Adipocyte (in vitro differentiated cells): Measurements from ENCODE around the gene STK4.

ENCODE experiments used
- DNase-seq: peaks from one replicate; pipeline ENCODE4 v3.0.0-alpha.2; 2015; ENCODE audit warnings: low read depth
- H3K27me3 ChIP-seq: replicated peaks from 2 replicates; pipeline ENCODE4 v1.7.0; 2013; ENCODE audit warnings: mild to moderate bottlenecking, low read length, moderate library complexity; ENCODE audit not compliant: control insufficient read depth, insufficient read depth
- H3K36me3 ChIP-seq: 2 replicates; pipeline ENCODE4 v1.7.0; 2013; ENCODE audit warnings: low read length, mild to moderate bottlenecking, moderate library complexity; ENCODE audit not compliant: control insufficient read depth, insufficient read depth, severe bottlenecking
- H3K4me1 ChIP-seq: 2 replicates; pipeline ENCODE4 v1.7.0; 2013; ENCODE audit warnings: mild to moderate bottlenecking, low read length, moderate library complexity; ENCODE audit not compliant: control insufficient read depth, insufficient read depth
- H3K4me3 ChIP-seq: 2 replicates; pipeline ENCODE4 v1.7.0; 2013; ENCODE audit warnings: mild to moderate bottlenecking, low read length, moderate library complexity
- H3K9ac ChIP-seq: 2 replicates; pipeline ENCODE4 v1.7.0; 2013; ENCODE audit warnings: mild to moderate bottlenecking, low read length, moderate library complexity
- H3K9me3 ChIP-seq: 2 replicates; pipeline ENCODE4 v1.7.0; 2013; ENCODE audit warnings: mild to moderate bottlenecking, low read length, moderate library complexity; ENCODE audit not compliant: control insufficient read depth

Gene STK4

GRCh38 chr20:44966030-44966961 lies at the start of gene STK4:
Gene STK4 (plus strand): TSS chr20:44966512. CDS start chr20:44966569, 57 bp downstream.
- DNase-seq = peak; percentile 97

GRCh38 chr20:44916586-44916985 lies 49.7 kb upstream of the STK4 start:
- DNase-seq = no peak
- H3K36me3 ChIP-seq = peaks cover 26% of the 10 kb centered on the region
- H3K4me1 ChIP-seq = peaks cover 3% of the 10 kb centered on the region
- H3K9me3 ChIP-seq = no peaks in the 10 kb centered on the region
- no peak overlapping the region for H3K4me3 ChIP-seq
- H3K27me3 ChIP-seq = no peaks in the 10 kb centered on the region
- H3K9ac ChIP-seq = no peak overlapping the region

More at GRCh38 chr20:44966030-44966961, at the start of gene STK4:
- H3K27me3 ChIP-seq = no peaks in the 10 kb centered on the region
- H3K4me3 ChIP-seq = peak within 1 kb of the TSS; percentile 100
- H3K9me3 ChIP-seq = no peaks in the 10 kb centered on the region
- H3K36me3 ChIP-seq = no peaks in the 10 kb centered on the region
- H3K4me1 ChIP-seq = peaks cover 10% of the 10 kb centered on the region
- peak within 1 kb of the TSS; percentile 94 for H3K9ac ChIP-seq

- Histone ChIP-seq H3K36me3 (peaks cover 26% of the 10 kb centered on the region), H3K4me1 (peaks cover 3% of the 10 kb centered on the region), H3K9ac (no peak overlapping the region)
Observed at GRCh38 chr20:44917399-44917798, 48.9 kb upstream of the STK4 start.

DNA sequence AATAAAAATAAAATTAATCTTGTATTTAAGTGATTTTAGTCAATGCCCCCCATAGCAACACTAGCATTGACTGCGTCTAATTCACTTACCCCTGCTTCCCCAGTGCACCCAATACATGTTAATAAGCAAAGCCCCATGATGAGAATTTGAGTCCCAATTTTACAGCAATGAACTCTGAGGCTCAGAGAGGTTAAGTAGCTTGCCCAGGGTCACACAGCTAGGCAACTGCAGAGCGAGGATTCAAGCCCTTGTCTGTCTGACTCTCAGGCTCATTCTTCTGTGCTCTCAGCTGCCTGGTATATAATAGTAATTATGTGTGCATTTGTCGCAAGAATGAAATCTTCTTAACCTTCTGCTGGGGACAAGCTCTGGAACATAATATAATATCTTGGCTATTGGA lies 48.0 kb upstream of the STK4 start:
- H3K9ac ChIP-seq = no peak overlapping the region
- H3K4me1 ChIP-seq = peaks cover 3% of the 10 kb centered on the region
- no peak overlapping the region for H3K4me3 ChIP-seq
- H3K9me3 ChIP-seq = no peaks in the 10 kb centered on the region
- H3K27me3 ChIP-seq = no peaks in the 10 kb centered on the region
- peaks cover 16% of the 10 kb centered on the region for H3K36me3 ChIP-seq
- no peak for DNase-seq

More at GRCh38 chr20:44917399-44917798, 48.9 kb upstream of the STK4 start:
- no peaks in the 10 kb centered on the region for H3K9me3 ChIP-seq
- no peak overlapping the region for H3K4me3 ChIP-seq
- DNase-seq = no peak
- H3K27me3 ChIP-seq = no peaks in the 10 kb centered on the region

DNA sequence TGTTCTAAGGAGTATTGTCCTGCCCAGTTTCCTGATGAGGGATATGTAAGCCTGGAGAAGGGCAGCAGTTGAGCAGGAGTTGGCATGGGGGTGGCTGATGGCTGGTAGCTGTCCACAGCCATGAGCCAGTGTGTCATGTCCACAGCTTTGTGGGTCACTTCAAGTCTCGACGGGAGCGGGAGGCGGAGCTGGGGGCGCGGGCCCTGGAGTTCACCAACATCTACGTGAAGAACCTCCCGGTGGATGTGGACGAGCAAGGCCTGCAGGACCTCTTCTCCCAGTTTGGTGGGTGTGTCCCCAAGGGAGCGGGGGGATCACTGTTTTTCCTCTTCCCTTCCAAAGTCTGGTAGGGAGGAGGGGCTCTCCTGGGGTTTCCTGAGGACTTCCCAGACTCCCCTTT lies 47.6 kb upstream of the STK4 start:
- Histone ChIP-seq H3K9me3 (no peaks in the 10 kb centered on the region), H3K4me3 (no peak overlapping the region), H3K27me3 (no peaks in the 10 kb centered on the region), H3K9ac (no peak overlapping the region), H3K4me1 (peaks cover 3% of the 10 kb centered on the region), H3K36me3 (peaks cover 15% of the 10 kb centered on the region)
- DNase-seq = no peak

DNA sequence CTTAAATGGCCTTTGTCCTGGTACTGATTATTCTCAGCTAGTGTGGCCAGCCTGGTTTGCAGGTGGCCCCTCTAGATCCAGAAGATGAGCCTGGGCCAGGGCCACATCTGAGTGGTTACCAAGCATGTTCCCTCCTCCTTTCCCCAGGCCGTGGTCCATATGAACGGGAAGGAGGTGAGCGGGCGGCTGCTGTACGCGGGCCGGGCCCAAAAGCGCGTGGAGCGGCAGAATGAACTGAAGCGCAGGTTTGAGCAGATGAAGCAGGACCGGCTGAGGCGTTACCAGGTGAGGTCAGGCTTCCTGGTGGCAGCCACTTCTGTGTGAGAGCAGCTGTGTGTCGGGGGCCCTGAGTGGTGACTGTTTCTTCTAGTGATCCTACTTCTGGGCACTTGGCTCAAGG lies 44.9 kb upstream of the STK4 start:
- Histone ChIP-seq H3K36me3 (peaks cover 17% of the 10 kb centered on the region), H3K9ac (no peak overlapping the region), H3K9me3 (no peaks in the 10 kb centered on the region), H3K27me3 (no peaks in the 10 kb centered on the region), H3K4me3 (no peak overlapping the region), H3K4me1 (no peaks in the 10 kb centered on the region)
- no peak for DNase-seq

DNA sequence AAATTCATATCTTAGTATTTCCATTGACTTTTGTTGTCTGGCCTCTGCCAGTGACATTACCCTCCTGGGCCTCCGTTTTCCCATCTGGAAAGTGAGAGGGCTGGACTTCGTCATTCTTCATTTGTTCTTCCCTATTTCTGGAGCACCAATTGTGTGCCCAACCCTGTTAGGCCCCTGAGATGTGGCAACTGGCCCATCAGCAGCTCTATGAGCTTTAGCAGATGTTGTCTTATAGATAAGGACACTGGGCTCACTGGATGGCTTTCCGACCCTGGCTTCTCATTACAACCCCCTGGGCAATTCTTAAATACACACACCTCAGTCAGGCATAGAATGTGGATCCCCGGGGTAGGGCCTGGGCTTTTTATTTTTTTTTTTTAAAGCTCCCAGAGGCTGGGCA lies 41.8 kb upstream of the STK4 start:
- Histone ChIP-seq H3K27me3 (no peaks in the 10 kb centered on the region), H3K36me3 (peaks cover 12% of the 10 kb centered on the region), H3K4me1 (no peaks in the 10 kb centered on the region), H3K9ac (no peak overlapping the region), H3K9me3 (no peaks in the 10 kb centered on the region), H3K4me3 (no peak overlapping the region)
- no peak for DNase-seq

DNA sequence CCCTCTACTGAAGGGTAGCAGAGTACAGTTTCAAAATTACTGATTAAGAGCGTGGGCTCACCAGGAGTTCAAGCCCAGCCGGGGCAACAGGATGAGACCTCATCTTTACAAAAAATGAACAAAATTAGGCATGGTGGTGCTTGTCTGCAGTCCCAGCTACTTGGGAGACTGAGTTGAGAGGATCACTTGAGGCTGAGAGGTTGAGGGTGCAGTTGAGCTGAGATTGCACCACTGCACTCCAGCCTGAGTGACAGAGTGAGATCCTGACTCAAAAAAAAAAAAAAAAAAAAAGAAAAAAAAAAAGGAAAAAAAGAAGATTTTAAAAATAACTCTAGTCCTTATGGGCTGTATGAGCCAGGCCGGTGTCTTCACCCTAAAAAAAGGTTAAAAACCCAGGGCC lies 37.7 kb upstream of the STK4 start:
- H3K4me3 ChIP-seq = no peak overlapping the region
- no peaks in the 10 kb centered on the region for H3K4me1 ChIP-seq
- H3K27me3 ChIP-seq = no peaks in the 10 kb centered on the region
- H3K9ac ChIP-seq = no peak overlapping the region
- H3K36me3 ChIP-seq = peaks cover 25% of the 10 kb centered on the region
- no peaks in the 10 kb centered on the region for H3K9me3 ChIP-seq
- DNase-seq = no peak

- H3K36me3 ChIP-seq = peaks cover 25% of the 10 kb centered on the region
- DNase-seq = no peak
- H3K9ac ChIP-seq = no peak overlapping the region
- H3K4me1 ChIP-seq = no peaks in the 10 kb centered on the region
- no peaks in the 10 kb centered on the region for H3K27me3 ChIP-seq
- H3K4me3 ChIP-seq = no peak overlapping the region
- no peaks in the 10 kb centered on the region for H3K9me3 ChIP-seq
Observed at GRCh38 chr20:44930517-44931168, 35.7 kb upstream of the STK4 start.

GRCh38 chr20:44931911-44932310 lies 34.4 kb upstream of the STK4 start:
- Histone ChIP-seq H3K4me3 (no peak overlapping the region), H3K9ac (no peak overlapping the region), H3K4me1 (no peaks in the 10 kb centered on the region), H3K9me3 (no peaks in the 10 kb centered on the region), H3K27me3 (no peaks in the 10 kb centered on the region), H3K36me3 (peaks cover 38% of the 10 kb centered on the region)
- DNase-seq = no peak

GRCh38 chr20:44932916-44933315 lies 33.4 kb upstream of the STK4 start:
- H3K4me3 ChIP-seq = no peak overlapping the region
- peaks cover 2% of the 10 kb centered on the region for H3K4me1 ChIP-seq
- no peak for DNase-seq
- H3K27me3 ChIP-seq = no peaks in the 10 kb centered on the region
- no peak overlapping the region for H3K9ac ChIP-seq
- H3K9me3 ChIP-seq = no peaks in the 10 kb centered on the region
- peaks cover 38% of the 10 kb centered on the region for H3K36me3 ChIP-seq
